GM06990 (cell line): ENCODE measurements around the gene LHFPL3.

Experiments
- DNase-seq: peaks from one replicate; pipeline ENCODE4 v3.0.0-alpha.2; 2011; ENCODE audit not compliant: insufficient read length; ENCODE audit errors: extremely low read depth
- H3K27me3 ChIP-seq: replicated peaks from 2 replicates; pipeline ENCODE4 v1.6.0; 2011; ENCODE audit warnings: low read length; ENCODE audit not compliant: control insufficient read depth, insufficient read depth
- H3K36me3 ChIP-seq: 2 replicates; pipeline ENCODE4 v1.5.1; 2011; ENCODE audit warnings: low read length; ENCODE audit not compliant: control insufficient read depth, insufficient read depth
- H3K4me3 ChIP-seq: replicated peaks from 2 replicates; pipeline ENCODE4 v1.5.1; 2011; ENCODE audit warnings: low read depth, mild to moderate bottlenecking, control low read depth, low read length
- CTCF ChIP-seq: IDR thresholded peaks from 2 replicates; pipeline ENCODE4 v1.5.1; 2011; ENCODE audit warnings: low read length, control low read depth, mild to moderate bottlenecking, inconsistent platforms; ENCODE audit not compliant: insufficient read depth, poor library complexity, severe bottlenecking

The LHFPL3 gene

GRCh38 chr7:104296900-104297299, 31.5 kb upstream of the LHFPL3 start:
- DNase-seq = no peak
- no peaks in the 10 kb centered on the region for H3K27me3 ChIP-seq
- H3K4me3 ChIP-seq = no peak overlapping the region
- H3K36me3 ChIP-seq = no peaks in the 10 kb centered on the region
- no peak for TF ChIP-seq CTCF

GRCh38 chr7:104299323-104299722, 29.1 kb upstream of the LHFPL3 start:
- DNase-seq = no peak
- no peaks in the 10 kb centered on the region for H3K36me3 ChIP-seq
- TF ChIP-seq CTCF = no peak
- H3K27me3 ChIP-seq = no peaks in the 10 kb centered on the region
- H3K4me3 ChIP-seq = no peak overlapping the region

- no peak for DNase-seq
- H3K4me3 ChIP-seq = no peak overlapping the region
- no peaks in the 10 kb centered on the region for H3K36me3 ChIP-seq
- no peak for TF ChIP-seq CTCF
- H3K27me3 ChIP-seq = no peaks in the 10 kb centered on the region
Measured at GRCh38 chr7:104299777-104300176, 28.6 kb upstream of the LHFPL3 start.

- Histone ChIP-seq H3K36me3 (no peaks in the 10 kb centered on the region), H3K27me3 (no peaks in the 10 kb centered on the region), H3K4me3 (no peak overlapping the region)
- DNase-seq = no peak
- no peak for TF ChIP-seq CTCF
Measured at GRCh38 chr7:104306793-104307192, 21.6 kb upstream of the LHFPL3 start.

GRCh38 chr7:104317948-104318629, 10.3 kb upstream of the LHFPL3 start:
- Histone ChIP-seq H3K4me3 (no peak overlapping the region), H3K27me3 (no peaks in the 10 kb centered on the region), H3K36me3 (no peaks in the 10 kb centered on the region)
- no peak for TF ChIP-seq CTCF
- DNase-seq = no peak

- H3K27me3 ChIP-seq = peaks cover 2% of the 10 kb centered on the region
Measured at GRCh38 chr7:104327534-104327933, 869 bp upstream of the LHFPL3 start.

More at GRCh38 chr7:104327534-104327933, 869 bp upstream of the LHFPL3 start:
- no peak for TF ChIP-seq CTCF
- Histone ChIP-seq H3K4me3 (no peak overlapping the region), H3K36me3 (no peaks in the 10 kb centered on the region)
- no peak for DNase-seq
